WERI-Rb-1 (cell line): ENCODE data around the gene CCDC78.

ENCODE experiments used
- DNase-seq: peaks from one replicate; pipeline ENCODE4 v3.0.0-alpha.2; 2020
- H3K27ac ChIP-seq: fragments of 250-450 bp; sonication (Bioruptor Pico); 2 replicates; pipeline ENCODE4 v1.5.1; 2020; ENCODE audit warnings: mild to moderate bottlenecking, moderate library complexity
- H3K27me3 ChIP-seq: fragments of 250-450 bp; sonication (Bioruptor Pico); 2 replicates; pipeline ENCODE4 v1.5.1; 2021; ENCODE audit warnings: mild to moderate bottlenecking, low read depth, moderate library complexity; ENCODE audit not compliant: insufficient read depth, severe bottlenecking
- H3K36me3 ChIP-seq: fragments of 250-450 bp; sonication (Bioruptor Pico); 2 replicates; pipeline ENCODE4 v1.5.1; 2020; ENCODE audit warnings: mild to moderate bottlenecking, moderate library complexity
- H3K4me3 ChIP-seq: 2 replicates; pipeline ENCODE4 v1.5.1; 2011; ENCODE audit warnings: low read depth, mild to moderate bottlenecking, control low read depth, low read length
- H3K9me3 ChIP-seq: fragments of 250-450 bp; sonication (Bioruptor Pico); 2 replicates; pipeline ENCODE4 v1.5.1; 2021; ENCODE audit warnings: mild to moderate bottlenecking, moderate library complexity; ENCODE audit not compliant: severe bottlenecking
- TF ChIP-seq, protein P1 (sequence below): IDR thresholded peaks from 2 replicates; pipeline ENCODE4 v1.5.1; 2011; ENCODE audit warnings: low read depth, mild to moderate bottlenecking, control low read depth, inconsistent platforms, low read length

The CCDC78 gene

DNA sequence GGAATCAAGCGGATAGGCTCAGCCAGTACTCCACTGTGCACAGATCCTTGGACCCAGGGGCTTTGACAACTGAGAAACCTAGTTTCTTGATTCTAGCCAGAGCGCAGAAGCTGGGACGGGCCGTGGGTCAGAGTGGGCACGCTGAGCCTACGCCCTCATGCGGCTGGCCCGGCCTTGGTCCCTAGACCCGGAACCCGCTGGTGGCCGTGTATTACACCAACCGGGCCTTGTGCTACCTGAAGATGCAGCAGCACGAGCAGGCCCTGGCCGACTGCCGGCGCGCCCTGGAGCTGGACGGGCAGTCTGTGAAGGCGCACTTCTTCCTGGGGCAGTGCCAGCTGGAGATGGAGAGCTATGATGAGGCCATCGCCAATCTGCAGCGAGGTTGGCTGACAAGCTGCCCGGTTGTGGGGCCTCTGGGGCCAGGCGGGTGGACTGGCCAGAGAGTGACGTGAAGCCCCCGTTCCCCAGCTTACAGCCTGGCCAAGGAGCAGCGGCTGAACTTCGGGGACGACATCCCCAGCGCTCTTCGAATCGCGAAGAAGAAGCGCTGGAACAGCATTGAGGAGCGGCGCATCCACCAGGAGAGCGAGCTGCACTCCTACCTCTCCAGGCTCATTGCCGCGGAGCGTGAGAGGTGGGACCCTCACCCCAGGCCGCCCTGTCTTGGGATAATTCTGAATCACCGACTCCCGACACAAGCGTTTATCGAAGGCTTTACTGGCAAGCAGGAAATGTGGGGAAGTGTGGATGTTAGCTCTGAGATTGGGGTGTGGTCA lies 45.1 kb downstream of the CCDC78 start:
- TF ChIP-seq, protein P1, sequence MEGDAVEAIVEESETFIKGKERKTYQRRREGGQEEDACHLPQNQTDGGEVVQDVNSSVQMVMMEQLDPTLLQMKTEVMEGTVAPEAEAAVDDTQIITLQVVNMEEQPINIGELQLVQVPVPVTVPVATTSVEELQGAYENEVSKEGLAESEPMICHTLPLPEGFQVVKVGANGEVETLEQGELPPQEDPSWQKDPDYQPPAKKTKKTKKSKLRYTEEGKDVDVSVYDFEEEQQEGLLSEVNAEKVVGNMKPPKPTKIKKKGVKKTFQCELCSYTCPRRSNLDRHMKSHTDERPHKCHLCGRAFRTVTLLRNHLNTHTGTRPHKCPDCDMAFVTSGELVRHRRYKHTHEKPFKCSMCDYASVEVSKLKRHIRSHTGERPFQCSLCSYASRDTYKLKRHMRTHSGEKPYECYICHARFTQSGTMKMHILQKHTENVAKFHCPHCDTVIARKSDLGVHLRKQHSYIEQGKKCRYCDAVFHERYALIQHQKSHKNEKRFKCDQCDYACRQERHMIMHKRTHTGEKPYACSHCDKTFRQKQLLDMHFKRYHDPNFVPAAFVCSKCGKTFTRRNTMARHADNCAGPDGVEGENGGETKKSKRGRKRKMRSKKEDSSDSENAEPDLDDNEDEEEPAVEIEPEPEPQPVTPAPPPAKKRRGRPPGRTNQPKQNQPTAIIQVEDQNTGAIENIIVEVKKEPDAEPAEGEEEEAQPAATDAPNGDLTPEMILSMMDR = peak; percentile 37; the same call in 1 of the 2 replicates
- peak; percentile 38 for DNase-seq
- peak overlapping the region; percentile 76 for H3K4me3 ChIP-seq
- no peaks in the 10 kb centered on the region for H3K27me3 ChIP-seq
- H3K9me3 ChIP-seq = no peaks in the 10 kb centered on the region
- H3K36me3 ChIP-seq = peaks cover 43% of the 10 kb centered on the region
- H3K27ac ChIP-seq = peak overlapping the region; percentile 91

DNA sequence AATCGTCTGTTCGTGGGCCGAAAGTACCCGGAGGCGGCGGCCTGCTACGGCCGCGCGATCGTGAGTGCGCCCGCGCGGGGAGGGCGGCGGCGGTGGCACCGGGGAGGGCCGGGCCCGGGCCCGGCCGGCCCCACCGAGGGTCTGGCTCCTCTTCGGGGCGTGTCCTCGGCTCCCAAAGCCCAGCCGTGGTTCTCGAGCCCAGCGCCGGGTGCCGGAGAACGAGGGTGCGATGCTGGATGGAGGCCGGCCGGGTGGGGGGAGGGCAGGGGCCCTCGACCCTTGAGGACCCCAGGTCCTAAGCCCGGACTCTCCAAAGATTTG lies 45.7 kb downstream of the CCDC78 start:
- no peaks in the 10 kb centered on the region for H3K27me3 ChIP-seq
- H3K9me3 ChIP-seq = no peaks in the 10 kb centered on the region
- DNase-seq = no peak
- H3K4me3 ChIP-seq = peak overlapping the region; percentile 76
- peaks cover 39% of the 10 kb centered on the region for H3K36me3 ChIP-seq
- H3K27ac ChIP-seq = peak overlapping the region; percentile 91
- TF ChIP-seq, protein P1 = no peak

DNA sequence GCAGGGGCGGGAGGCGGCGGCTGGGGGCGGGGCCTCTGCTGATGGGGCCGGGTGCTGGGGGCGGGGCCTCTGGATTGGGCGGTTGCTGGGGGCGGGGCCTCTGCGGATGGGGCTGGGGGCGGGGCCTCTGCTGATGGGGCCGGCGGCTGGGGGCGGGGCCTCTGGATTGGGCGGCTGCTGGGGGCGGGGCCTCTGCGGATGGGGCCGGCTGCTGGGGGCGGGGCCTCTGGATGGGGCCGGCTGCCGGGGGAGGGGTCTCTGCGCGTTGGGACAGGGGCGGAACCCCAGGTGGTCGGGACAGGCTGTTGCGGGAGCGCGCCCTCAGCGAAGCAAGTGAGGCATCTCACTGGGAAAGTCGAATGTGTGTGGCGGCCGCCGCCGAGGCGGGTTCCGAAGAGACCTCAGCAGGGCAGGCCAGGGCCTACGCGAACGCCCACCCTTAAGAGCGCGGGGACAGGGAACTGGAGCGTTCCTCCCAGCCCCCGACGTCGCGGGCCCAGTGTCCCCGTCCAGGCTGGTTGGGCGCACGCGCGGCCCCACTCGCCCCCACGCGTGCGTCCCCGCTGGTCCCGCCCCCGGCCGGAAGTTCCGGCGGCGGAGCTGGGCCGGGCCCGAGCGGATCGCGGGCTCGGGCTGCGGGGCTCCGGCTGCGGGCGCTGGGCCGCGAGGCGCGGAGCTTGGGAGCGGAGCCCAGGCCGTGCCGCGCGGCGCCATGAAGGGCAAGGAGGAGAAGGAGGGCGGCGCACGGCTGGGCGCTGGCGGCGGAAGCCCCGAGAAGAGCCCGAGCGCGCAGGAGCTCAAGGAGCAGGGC lies 46.2 kb downstream of the CCDC78 start, which contains the start of gene STUB1:
Gene STUB1 (plus strand): TSS at position 597 of the 811 bp plus-strand sequence. CDS start 116 bp downstream, at position 713.
- Histone ChIP-seq H3K4me3 (peak within 1 kb of the TSS; percentile 76), H3K9me3 (no peaks in the 10 kb centered on the region), H3K27ac (peak within 1 kb of the TSS; percentile 92), H3K36me3 (peaks cover 34% of the 10 kb centered on the region), H3K27me3 (no peaks in the 10 kb centered on the region)
- DNase-seq = peak; percentile 94
- TF ChIP-seq, protein P1 = no peak

DNA sequence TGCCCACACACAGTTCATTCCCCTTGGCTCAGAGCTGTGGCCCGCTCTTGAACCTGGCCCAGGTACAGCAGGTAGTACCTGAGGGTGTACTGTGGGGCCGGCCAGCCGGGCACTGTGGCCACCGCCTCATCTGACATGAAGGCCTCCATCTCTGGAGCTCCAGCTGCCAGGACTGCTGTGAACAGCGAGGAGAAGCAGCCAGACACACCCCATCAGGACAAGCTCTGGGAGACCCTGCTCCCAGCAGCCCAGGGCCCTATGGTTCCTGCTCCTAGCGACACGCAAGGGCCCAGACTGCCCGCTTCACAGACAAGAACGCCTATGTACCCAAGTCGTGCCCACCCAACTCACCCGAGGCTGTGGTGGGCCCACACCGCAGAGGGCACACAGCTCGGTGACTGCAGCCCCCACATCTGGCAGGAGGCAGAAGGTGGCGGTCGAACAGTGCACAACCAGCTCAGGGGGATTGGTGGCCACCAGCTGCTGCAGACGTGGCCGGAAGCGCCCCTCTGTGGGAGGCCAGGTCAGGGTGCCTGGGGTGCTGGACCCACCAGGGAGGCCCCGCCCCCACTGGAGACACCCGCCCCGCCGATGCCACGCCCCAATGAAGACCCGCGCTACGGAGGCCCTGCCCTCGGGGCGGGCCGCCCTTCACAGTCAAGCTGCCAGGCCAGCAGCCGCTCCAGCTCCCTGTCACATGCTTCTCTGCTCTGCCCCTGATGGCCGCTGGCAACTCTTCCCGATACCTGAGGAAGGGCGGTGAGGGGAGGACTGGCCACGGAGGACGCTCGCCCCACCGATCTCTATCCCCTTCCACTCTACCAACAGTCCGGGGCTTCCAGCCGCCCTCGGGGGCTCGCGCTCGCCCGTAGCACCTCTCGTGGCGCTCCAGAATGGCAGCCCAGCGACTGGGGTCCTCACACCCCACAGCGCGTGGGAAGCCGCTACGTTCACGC lies 47.1 kb downstream of the CCDC78 start:
- no peaks in the 10 kb centered on the region for H3K9me3 ChIP-seq
- peak overlapping the region; percentile 92 for H3K27ac ChIP-seq
- DNase-seq = peak; percentile 89
- TF ChIP-seq, protein P1 = no peak
- peak overlapping the region; percentile 52 for H3K4me3 ChIP-seq
- H3K27me3 ChIP-seq = no peaks in the 10 kb centered on the region
- H3K36me3 ChIP-seq = peaks cover 33% of the 10 kb centered on the region

DNA sequence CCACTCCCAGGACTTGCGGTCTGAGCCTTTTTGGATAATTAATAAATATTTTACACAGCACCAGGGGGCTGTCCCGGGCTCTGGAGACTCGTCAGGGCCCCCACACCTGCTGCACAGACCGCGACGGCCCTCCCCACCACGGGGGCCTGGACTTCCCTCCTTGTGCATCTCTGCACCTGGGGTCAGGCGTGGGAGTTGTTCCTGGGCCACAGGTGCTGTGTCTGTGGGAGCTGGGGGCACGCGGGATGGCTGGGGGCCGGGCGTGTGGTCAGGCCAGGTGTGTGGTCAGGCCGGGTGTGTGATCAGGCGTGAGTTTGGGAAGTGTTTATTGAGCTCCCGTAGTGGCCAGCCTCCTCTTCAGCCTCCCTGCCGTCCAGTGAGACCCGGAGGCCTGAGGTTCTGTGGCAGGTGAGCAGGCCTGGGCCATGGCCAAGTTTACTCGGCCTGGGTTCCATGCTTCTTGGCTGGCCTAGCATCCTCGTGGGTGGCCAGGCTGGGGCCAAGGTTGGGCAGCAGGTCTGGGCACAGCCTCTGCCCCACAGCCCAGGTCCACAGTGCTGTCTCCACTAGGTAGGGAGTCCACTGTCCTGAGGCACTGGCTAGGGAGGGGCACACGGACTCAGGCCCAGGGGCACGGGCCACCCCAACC lies 47.9 kb downstream of the CCDC78 start:
- Histone ChIP-seq H3K27ac (peak overlapping the region; percentile 92), H3K4me3 (no peak overlapping the region), H3K9me3 (no peaks in the 10 kb centered on the region), H3K36me3 (peaks cover 34% of the 10 kb centered on the region), H3K27me3 (no peaks in the 10 kb centered on the region)
- no peak for DNase-seq
- TF ChIP-seq, protein P1 = no peak
